Tongue (tissue), 1 donor: ENCODE results near the gene SERAC1. TPM values are rescaled to one million over a fixed set of nuclear protein-coding genes. Genes with fewer than 3 reads are reported as not detected.

Source experiments
- total RNA-seq: library from RNA; depleted of rRNA; stranded (reverse); fragments of >200 nt; gene quantifications from one replicate; pipeline ENCODE4 v1.2.3, GENCODE V29; 2014

Gene SERAC1
- total RNA-seq, 1 donor from 2014 or later = 14.2 TPM

Other genes with a start within 250 kb of the SERAC1 start
- gene SYNJ2, start 186.4 kb downstream of the SERAC1 start, total RNA-seq = 15.4 TPM
- 5.1 TPM for gene GTF2H5, start 88 bp upstream of the SERAC1 start, total RNA-seq
- 475 TPM for gene TULP4, start 144.2 kb upstream of the SERAC1 start, total RNA-seq